ENCODE measurements around the gene SORCS2.
"Not testable (repeated sequence)": the region's sequence is repeated elsewhere in the genome, so short reads cannot be mapped to it uniquely, and the experiment has no call there.

SORCS2 gene

DNA sequence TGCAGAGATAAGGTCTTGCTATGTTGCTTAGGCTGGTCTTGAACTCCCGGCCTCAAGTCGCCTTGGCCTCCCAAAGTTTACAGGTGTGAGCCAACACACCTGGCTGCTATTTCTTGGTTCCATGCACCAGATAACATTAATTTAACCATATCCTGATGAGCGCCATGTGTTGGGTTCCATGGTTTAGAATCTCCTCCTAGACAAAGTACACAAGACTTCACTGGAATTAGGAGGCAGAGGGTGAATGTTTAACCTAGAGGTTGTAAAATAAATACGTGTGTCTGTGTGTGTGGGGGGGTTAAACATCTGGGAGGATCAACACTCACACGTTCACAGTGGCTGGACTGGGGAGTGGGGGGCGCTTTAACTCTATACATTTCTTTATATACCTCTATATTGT is 32.4 kb upstream of the SORCS2 start:
- DNase-seq (ENCODE audit: low spot score) (no peak), FAIRE-seq (no peak)

DNA sequence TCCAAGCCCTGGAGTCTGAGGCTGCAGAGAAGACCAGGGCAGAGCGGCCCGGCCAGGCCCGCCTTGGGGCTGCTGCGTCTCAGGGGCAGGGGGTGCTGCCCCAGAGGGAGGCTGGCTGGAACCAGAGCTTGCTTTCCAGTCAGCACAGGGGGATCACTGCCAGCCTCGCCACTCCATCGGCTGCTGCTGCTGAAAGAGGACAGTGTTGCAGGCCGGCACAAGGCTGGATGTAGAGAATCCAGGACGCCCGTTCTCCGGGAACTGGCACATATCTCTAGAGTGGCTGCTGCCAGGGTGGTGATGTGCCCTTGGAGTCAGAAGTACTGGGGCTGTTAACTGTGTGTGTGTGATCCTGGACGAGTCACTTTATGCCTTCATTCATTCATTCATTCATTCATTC is 31.9 kb upstream of the SORCS2 start:
- FAIRE-seq (no peak), DNase-seq (ENCODE audit: low spot score) (no peak)

DNA sequence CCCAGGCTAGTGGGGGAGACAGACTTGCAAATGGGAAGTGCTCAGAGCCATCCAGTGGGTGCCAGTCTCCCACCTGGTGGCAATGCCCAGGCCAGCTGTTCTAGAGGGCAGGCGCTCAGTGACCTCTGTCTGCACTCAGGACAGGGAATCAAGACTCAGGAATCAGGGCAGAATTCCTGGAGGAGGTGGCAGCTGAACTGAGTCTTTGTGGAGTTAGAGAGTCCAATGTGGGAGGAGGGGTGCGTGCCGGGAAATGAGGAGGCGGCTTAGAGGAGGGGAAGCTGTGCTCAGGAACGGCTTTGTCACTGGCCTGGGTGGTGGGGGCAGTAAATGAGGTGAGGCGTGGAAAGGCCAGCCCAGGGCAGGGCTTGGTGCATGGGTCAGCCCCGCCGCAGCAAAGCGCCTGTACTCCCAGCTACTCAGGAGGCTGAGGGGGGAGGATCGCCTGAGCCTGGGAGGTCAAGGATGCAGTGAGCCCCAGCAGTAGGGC is 31.3 kb upstream of the SORCS2 start:
- DNase-seq (ENCODE audit: low spot score) (no peak), FAIRE-seq (no peak)

DNA sequence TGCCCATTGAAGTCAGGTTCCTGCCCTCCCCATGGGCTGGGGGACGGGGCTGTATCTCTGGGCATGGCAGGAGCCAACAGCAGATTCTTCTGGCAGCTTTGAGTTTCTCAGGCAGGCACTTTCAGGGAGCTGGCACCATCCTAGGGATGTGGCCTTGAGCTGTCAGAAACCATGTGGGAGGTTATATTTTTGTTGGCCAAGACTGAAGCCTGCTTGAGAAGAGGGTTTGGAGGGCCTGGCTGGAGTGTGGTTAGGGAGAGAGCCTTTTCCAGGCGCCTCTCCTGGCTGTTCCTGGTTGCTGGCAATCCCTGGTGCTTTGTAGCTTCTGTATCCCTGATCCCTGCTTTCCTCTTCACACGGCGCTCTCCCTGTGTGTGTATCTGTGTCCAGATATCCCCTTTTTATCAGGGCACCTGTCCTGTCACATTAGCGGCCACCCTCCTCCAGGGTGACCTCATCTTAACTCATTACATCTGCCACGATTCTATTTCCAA is 30.6 kb upstream of the SORCS2 start:
- FAIRE-seq: no peak
- DNase-seq (ENCODE audit: low spot score): no peak

DNA sequence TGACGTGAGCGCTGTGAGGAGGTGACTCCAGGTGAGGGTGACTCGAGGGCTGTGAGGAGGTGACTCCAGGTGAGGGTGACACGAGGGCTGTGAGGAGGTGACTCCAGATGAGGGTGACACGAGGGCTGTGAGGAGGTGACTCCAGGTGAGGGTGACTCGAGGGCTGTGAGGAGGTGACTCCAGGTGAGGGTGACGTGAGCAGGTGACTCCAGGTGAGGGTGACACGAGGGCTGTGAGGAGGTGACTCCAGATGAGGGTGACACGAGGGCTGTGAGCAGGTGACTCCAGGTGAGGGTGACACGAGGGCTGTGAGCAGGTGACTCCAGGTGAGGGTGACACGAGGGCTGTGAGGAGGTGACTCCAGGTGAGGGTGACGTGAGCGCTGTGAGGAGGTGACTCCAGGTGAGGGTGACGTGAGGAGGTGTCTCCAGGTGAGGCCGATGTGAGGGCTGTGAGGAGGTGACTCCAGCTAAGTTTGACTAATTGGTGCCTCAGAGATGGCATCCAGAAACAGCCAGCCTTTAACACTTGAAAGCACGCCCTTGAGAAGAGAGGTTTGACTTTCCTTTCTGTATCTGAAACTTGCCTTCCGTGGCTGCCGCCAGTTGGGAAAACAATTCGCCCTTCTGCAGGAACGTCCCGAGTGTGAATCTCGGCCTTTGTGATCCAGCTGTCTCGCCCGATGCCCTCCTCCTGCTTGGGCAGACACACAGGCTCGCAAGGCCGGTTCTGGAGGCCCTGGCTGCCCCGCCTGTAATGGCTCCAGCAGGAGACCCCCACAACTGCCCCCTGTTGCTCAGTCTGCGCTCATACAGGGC is 27.1 kb upstream of the SORCS2 start:
- FAIRE-seq; DNase-seq (ENCODE audit: low spot score): not testable (repeated sequence)

DNA sequence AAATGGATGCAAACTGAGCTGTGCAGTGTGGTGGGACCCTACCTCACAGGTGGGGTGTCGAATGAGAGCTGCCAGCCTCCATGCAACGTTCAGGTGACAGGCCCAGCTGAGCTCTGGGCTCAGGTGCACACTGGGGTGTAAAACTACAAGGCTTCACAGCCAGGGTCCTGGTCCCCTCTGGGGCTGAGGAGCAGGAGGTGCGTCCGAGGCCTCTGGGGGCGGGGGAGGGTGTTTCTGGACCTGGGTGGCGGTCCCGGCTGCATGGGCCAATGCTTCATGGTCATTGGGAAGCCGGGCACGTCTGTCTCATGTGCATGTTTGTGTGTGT is 26.5 kb upstream of the SORCS2 start:
- FAIRE-seq (no peak), DNase-seq (ENCODE audit: low spot score) (no peak)

DNA sequence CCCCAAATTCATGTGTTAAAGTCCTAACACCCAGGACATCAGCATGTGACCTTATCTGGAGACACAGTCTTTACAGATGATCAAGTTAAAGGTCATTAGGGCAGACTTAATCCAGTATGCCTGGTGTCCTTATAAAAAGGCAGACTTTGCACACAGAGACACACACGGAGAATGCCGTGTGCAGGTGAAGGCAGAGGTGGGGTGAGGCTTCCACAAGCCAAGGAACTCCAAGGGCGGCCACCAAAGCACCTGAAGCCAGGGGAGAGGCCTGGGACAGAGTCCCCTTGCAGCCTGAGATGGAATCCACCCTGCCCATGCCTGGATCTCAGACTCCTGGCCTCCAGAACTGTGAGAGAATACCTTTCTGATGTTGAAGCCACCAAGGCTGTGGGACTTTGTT is 26.1 kb upstream of the SORCS2 start:
- FAIRE-seq: no peak

DNA sequence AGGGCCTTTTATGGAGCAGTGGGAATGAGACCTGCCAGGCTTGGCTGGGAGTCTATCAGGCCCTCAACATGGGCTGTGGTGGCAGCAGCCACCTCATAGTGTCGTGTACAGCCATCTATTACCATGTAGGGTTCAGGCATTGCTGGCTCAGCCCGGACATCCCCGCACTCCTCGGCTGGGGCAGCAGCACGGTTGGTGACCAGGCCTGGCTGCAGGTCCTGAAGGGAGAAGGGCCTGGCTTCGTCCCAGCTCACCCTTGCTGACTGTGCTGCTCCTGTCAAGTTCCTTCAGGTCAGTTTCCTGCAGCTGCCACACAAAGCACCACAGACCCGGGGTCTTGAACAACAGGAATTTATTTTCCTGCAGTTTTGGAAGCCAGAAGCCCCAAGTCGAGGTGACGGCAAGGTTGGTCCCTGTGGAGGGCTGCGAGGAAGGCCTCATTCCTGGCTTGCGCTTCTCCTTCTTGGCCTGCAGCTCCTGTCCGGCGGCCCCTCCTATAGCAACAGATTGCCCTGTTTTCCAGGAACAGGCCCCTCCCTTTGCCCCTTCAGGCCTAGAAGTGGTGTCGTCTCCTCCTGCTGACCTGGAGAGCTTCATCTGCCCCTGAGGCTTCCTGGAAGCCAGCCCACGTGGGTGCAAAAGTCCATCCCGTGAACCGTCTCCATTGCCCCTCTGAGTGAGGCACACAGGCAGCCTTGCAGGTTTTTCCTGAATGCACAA is 25.2 kb upstream of the SORCS2 start:
- no peak for DNase-seq (ENCODE audit: low spot score)
- no peak for FAIRE-seq

More for the DNA sequence above, 26.1 kb upstream of the SORCS2 start:
- no peak for DNase-seq (ENCODE audit: low spot score)

DNA sequence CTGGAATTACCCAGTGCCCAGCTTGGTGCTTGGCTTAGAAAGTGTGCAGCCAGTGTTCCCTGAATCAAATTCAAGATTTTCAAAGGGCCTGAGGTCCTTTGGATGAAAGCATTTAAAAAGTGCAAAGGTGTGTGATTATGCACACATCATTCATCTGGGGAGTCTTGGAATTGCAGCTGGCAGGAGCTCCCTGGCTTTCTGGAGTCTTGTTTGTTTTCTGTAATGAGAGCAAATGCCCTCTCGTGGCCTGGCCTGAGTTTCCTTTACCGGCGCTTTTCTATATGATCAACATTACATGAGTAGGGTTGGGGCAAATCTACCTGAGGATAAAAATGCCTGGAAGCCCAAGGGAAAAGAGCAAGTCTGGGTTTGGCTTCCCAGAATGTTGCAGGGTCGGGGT is 24.6 kb upstream of the SORCS2 start:
- DNase-seq (ENCODE audit: low spot score): no peak

DNA sequence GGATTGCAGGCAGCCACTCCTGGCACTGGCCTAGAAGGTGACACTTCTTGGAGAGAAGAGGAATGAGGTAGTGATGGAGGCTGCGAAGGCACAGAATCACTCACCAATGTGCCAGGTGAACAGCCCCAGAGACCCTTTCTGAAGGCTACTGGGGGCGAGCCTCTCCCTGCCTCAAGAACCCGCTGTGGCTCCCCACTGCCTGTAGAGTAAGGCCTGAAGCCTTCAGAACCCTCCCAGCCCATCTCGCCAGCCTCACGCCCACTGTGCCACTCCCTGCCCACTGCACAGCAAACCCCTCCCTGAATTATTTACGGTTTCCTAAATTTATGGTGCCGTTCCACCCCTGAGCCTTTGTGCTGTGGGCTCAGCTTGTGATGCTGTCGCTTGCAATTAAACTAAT is 24.2 kb upstream of the SORCS2 start:
- no peak for FAIRE-seq
- DNase-seq (ENCODE audit: low spot score): no peak

More for the DNA sequence above, 24.6 kb upstream of the SORCS2 start:
- FAIRE-seq: no peak

DNA sequence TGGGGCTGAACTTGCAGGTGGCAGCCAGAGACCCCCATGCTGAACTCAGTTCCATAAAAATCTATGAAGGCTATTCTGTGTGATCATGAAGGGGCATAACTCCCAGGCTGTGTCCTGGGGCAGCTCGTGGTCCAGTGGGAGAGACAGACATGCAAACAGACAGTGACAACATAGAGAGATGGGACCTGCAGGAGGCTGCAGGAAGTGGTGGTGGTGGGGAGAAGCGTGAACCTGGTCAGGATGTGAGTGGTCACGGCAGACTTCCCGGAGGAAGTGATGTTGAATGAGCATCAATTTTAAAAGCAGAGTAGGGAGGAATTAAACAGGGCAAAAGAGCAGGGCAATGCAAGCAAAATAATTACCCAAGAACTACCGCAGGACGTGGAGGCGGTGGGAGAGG is 23.2 kb upstream of the SORCS2 start:
- FAIRE-seq (no peak), DNase-seq (ENCODE audit: low spot score) (no peak)

DNA sequence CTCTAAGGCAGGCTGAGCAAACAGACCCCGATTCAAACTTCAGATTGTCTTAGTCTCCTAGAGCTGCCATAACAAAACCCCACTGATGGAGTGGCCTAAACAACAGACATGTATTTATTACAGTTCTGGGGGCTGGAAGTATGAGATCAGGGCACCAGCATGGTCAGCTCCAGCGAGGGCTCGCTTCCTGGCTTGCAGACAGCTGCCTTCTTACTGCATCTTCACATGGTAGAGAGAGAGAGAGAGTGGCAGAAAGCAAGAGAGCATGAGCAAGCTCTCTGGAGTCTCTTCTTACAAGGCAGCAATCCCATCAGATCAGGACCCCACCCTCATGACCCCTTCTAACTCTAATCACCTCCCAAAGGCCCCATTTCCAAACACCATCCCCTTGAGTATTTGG is 22.3 kb upstream of the SORCS2 start:
- FAIRE-seq (no peak), DNase-seq (ENCODE audit: low spot score) (no peak)

DNA sequence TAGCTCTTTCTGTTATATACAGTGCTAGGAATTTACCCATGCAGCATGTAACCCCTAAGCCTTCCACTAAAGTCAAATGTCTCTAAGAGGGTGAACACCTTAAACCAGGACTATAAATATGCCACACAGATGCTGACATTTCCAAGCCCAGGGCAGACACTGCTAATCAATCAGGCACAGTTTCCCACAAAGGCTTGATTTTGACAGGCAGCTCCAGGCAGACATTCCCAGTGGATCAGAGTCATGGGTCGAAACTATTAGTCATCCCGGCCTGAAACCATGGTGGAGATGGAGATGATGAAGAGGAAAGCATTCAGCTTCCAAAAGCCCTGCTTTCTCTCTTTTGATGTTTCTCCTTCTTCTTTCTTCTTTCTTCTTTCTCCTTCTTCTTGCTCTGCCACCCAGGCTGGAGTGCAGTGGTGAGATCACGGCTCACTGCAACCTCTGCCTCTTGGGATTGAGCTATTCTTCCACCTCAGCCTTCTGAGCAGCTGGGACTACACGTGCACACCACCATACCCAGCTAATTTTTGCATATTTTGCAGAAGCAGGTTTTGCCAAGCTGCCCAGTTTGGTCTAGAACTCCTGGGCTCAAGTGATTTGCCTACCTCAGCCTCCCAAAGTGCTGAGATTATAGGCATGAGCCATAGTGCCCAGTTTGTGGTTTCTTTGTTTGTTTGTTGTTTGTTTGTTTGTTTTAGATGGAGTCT is 21.0 kb upstream of the SORCS2 start:
- DNase-seq (ENCODE audit: low spot score): no peak
- FAIRE-seq: no peak

DNA sequence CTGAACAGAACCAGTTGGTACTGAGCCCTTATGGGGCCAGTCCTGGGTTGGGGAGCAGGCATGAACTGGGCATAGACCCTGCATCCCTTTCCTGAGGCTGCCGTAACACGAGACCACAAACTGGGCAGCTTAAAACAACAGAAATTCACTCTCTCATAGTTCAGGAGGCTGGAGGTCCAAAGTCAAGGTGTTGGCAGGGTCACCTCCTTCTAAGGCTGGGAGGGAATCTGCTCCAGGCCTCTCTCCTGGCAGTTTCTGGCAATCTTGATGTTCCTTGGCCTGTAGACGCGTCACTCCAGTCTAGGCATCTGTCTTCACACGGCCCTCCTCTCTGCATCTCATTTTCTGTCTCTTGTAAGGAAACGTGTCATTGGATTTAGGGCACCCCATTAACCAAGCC is 19.8 kb upstream of the SORCS2 start:
- DNase-seq (ENCODE audit: low spot score): no peak
- no peak for FAIRE-seq

DNA sequence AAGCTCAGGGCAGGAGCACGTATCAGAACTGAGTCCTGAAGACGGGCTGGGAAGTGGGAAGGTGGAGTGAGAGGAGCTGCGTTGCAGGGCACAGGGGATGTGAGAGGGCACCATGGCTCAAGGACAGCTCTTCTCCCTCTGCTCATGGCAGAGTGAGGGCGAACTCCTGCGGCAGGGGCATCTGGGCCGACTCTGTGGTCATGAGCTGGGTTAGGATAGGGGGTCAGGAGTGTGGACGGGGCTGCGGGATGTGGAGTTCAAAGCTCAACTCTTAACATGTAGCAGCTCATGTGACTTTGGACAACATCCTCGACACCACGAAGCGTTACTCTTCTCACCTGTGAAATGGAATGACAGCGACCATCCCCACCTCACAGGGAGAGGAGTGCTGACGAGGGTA is 19.4 kb upstream of the SORCS2 start:
- DNase-seq (ENCODE audit: low spot score) (no peak), FAIRE-seq (no peak)

DNA sequence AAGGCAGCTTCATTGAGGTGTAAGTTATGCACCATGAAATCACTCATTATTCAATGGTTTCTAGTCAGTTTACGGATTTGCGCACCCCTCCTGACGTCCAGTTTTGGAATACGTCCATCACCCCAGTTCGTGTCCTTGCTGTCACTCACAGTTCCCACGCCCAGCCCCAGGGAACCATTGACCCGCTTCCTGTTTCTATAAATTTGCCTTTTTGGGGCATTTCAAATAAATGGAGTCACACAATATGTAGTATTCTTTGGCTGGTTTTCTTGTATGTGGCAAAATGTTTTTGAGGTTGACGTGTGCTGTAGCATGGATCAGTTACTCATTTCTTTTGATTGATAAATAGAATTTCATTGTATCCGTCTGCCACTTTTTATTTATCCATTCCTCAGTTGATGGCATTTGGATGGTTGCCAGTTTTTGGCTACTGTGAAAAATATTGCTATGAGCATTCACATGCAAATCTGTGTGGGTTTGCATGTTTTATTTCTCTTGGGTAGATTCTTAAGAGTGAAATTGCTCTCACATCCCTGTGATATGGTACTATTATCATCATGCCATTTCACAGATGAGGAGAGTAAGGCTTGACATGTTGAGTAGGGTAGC is 18.4 kb upstream of the SORCS2 start:
- FAIRE-seq: no peak

DNA sequence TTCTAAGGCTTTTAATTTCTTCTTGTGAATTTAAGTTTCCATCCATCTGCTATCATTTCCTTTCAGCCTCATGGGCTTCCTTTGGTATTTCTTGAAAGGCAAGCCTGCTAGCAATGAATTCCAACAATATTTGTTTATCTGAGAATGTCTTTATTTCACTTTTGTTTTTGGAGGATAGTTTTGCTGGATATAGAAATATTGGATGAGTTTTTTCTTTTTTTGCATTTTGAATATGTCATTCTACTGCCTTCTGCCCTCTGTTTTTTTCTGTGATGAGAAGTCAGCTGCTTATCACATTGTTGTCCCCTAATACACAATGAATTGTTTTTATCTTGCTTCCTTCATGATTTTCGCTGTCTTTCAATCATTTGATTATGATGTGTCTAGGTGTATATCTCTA is 13.2 kb upstream of the SORCS2 start:
- DNase-seq (ENCODE audit: low spot score) (no peak), FAIRE-seq (no peak)

More for the DNA sequence above, 18.4 kb upstream of the SORCS2 start:
- no peak for DNase-seq (ENCODE audit: low spot score)

DNA sequence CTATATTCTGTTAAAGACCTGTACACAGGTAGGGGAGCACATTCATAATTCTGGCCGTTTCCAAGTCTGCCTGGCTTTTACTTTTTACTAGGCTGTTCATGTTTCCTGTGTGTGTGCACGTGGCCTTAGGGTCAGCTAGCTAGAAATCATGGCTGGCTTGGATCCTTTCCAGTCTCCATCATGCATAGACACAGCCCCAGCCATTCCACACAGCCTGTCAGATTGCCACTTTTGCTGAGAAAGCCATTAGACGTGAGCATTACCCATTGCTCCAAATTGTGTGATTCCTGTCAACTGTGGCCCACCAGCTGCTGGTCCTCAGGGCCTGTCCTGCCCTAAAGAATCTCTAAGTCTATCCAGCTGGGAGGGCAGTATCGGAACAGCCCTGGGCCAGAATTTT is 11.4 kb upstream of the SORCS2 start:
- FAIRE-seq (no peak), DNase-seq (ENCODE audit: low spot score) (no peak)

DNA sequence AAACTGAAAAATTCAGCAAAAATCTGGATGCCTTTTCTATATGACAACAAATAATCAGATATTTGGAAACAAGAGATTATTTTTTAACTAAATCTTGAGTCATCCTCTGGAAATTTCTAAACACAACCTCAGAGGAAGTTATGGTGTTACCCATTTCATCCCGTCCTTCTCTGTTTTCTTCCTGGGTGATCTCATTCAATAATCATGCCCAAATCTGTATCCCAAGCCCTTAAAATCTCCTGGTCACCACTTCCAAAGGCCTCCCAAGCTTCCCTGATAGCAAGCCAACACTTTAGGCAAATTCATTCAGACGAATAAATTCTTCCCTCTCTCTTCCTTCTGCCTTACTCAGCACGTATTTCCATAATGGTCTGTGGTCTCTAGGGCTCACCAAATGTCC is 9.7 kb upstream of the SORCS2 start:
- FAIRE-seq (no peak), DNase-seq (ENCODE audit: low spot score) (no peak)

DNA sequence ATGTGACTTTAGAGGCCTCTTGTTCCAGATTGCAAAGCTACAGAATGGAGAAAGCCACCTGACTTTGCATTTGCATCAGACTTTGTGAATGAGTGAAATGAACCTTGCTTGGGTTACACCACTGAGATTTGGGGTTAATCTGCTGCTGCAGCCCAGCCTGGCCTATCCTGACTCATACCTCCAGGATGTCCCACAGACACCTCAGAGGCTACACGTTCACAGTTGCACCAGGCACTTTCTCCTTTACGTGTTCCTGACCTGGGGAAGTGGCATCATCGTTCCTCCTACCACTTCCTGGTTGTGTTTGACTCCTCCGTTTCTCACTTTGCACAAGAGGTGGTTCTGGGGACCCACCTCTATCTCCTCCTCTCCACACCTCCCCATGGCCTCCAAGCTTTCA is 9.2 kb upstream of the SORCS2 start:
- DNase-seq (ENCODE audit: low spot score): no peak

DNA sequence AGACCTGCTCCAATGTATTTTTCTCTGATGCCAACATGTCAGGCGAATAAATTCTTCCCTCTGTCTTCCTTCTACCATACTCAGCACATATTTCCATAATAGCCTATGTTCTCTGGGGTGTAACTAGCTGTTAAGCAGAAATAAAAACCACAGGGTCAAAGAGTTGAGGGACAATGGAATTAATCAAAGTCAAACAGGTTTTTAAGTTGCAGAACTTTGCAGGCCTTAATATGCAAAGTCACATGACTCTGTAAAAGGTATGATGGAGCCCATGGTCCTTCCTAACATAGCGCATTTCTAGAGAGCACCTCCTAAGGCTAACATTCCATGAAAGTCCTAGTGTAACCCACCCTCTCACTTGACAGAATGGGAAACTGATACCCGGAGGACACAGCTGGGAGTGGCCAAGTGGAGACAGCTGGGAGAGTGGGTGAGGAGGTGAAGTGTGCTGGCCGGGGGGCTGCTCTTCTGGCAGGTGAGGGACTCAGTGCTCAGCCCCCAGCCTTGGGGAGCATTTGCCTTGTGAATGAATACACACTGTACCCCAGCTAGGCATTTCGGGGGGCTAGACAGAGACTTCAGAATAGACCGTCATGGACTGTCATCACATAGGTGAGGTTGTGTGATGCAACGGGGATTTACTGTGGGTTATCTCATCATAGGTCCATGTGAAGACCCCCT is 8.4 kb upstream of the SORCS2 start:
- no peak for DNase-seq (ENCODE audit: low spot score)
- FAIRE-seq: no peak

More for the DNA sequence above, 9.2 kb upstream of the SORCS2 start:
- no peak for FAIRE-seq
